LNCAP (cell line): ENCODE measurements around the gene BCAT1.

Experiments
- CTCF ChIP-seq: fragments of 450-650 bp; IDR thresholded peaks from 2 replicates; pipeline ENCODE4 v1.5.1; 2017; ENCODE audit warnings: mild to moderate bottlenecking

The BCAT1 gene

GRCh38 chr12:24803430-24804245 is 145.3 kb downstream of the BCAT1 start:
- TF ChIP-seq CTCF = no peak

DNA sequence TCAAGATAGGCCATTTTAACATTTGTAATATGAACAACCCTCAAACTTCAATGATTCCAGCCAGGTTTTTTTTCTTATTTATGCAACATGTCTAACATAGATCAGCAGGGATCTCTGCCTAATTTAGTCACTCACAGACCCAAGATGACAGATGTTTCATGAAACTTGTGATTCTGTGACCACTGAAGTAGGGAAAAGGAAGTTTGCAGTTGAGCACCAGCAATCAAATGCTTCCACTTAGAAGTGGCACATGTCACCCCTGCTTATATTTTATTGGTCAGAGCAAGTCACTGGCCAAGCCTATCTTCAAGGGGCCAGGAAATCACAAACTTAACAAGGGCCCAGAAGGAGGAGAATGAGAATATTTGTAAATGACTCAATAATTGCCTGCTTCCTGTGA is 150.6 kb downstream of the BCAT1 start:
- no peak for TF ChIP-seq CTCF

DNA sequence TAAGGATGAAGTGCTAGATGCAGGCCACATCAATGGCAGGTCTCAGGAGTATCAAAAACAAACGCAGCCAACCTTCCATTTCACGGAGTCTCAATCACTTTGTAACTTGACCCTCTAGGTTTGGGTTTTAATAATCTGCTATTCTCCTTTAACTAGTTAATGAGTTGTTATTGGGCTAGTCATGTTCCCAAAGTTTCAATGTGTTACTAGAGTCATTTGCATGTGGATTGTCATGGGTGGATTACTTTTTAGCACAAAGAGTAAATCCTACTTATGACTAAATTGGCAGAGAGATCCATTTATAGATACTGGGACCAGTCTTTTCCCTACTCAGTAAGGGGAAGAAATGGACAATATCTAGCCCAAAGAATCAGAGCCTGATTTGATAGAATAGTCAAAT is 151.0 kb downstream of the BCAT1 start:
- no peak for TF ChIP-seq CTCF

DNA sequence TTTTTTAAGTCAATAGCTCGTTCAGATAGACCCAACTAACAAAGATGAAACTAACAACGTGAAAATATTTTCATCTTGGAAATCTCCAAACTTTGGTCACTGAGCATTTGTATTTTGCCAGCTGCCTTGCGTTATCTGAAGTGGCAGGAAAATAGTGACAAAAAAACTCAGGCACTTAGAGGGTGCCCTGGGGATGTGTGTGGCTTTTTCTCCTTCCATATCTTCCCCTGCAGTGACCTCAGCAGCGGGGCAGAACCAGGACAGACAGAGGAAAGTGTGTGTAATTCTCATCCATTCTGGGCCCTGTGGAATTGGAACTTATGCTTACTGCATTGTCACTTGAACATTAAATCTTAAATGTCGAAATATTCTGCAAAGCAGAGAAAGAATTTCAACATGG is 152.0 kb downstream of the BCAT1 start:
- TF ChIP-seq CTCF = no peak

GRCh38 chr12:24795699-24796347 is 153.1 kb downstream of the BCAT1 start:
- TF ChIP-seq CTCF = no peak

DNA sequence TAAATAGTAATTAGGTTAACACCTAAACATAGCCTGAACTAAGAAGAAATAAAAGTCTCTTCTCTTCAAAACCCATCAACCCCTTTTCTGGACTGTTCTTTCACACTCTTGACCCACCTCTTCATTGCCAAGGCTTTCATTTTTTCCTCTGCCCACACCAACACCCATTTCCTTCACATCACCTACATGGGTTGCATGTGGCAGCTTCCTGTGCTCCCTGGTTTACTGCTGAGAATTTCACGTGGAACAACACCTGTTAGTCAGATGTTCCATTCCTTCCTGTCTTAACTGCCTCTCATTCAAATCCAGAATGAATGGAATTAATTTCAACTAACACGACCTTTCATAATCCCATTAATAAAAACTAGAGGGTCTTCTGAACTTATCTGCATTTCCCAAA is 157.3 kb downstream of the BCAT1 start:
- TF ChIP-seq CTCF = no peak

DNA sequence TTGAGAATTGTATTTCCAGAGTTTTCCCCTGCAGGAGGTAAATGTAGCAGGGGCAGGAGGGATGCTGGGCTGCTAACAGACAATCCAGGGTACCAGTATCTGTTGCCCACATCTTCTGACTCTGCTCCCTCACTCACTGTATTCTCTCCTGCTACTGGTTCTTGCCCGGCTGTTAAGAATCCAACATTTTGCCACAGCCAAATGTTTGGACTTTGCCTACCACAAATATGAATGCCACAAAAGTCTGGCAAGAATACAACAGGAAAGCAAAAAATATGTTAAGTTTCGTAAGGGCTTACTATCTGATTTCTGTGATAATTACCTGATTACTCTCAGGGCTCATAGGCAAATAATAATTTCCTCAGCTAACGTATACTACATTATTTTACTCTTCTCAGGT is 160.0 kb downstream of the BCAT1 start:
- no peak for TF ChIP-seq CTCF
